Measurements from ENCODE around the gene WDFY1.
A peak's percentile ranks its signal among the peaks of the same experiment; 100 is the strongest.

The WDFY1 gene

DNA sequence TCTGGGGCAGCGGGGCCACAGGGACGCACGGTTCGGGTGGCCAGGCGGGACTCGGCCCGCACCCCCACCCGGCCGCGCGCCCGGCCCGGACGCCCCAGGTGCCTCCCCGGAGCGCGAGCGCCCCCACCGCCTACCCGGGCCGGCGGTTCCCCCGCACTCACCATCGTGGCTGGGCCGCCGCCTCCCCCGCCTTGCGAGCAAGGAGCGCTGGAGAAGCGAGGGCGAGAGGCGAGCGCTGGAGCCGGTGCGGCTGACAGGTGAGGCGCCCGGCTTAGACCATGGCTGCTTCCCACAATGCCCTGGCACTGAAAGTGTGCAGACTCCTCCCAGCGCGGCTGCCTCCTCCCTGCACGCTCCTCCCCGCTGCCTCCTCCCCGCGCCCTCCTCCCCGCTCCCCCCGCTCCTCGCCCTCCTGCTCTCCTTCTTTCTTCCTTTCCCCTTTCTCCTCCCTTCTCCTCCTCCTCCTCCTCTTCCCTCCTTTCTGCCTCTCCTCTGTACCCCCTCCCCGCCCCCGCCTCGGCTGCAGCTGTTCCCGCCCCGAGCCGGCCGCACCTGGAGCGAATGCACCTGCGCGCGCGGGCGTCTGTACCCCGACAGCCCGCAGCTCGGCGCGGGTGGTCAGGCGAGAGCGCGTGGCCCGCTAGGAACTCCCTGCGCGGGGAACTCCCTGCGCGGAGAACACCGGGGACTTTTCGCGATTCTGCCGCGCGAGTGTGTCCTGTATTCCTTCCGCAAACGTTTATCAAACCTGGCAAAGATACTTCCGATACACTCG is 107.7 kb downstream of the WDFY1 start, which contains the start of gene AP1S3:
TSS of gene AP1S3 (minus strand) at position 296 of the 775 bp plus-strand sequence. CDS start at position 164, 132 bp downstream.
- H3K9me3 Mint-ChIP-seq: no peaks in the 10 kb centered on the region
- peaks cover 5% of the 10 kb centered on the region for H3K4me1 Mint-ChIP-seq
- no peak for TF ChIP-seq CTCF (IDR thresholded peaks at IDR 0.05)
- H3K36me3 Mint-ChIP-seq (ENCODE audit: low read depth): no peaks in the 10 kb centered on the region
- DNase-seq: peak; percentile 75
- H3K27me3 Mint-ChIP-seq (ENCODE audit: low read depth, poor library complexity): peaks cover 50% of the 10 kb centered on the region
- H3K27ac Mint-ChIP-seq: no peak within 1 kb of the TSS
- H3K4me3 Mint-ChIP-seq: peak within 1 kb of the TSS; percentile 88

GRCh38 chr2:223835701-223836532 is 109.2 kb downstream of the WDFY1 start:
- H3K9me3 Mint-ChIP-seq: no peaks in the 10 kb centered on the region
- DNase-seq: no peak
- TF ChIP-seq CTCF (IDR thresholded peaks at IDR 0.05): no peak
- H3K4me3 Mint-ChIP-seq: peak overlapping the region; percentile 88
- H3K27me3 Mint-ChIP-seq (ENCODE audit: low read depth, poor library complexity): peaks cover 50% of the 10 kb centered on the region
- H3K27ac Mint-ChIP-seq: no peak overlapping the region
- H3K4me1 Mint-ChIP-seq: peaks cover 5% of the 10 kb centered on the region
- H3K36me3 Mint-ChIP-seq (ENCODE audit: low read depth): no peaks in the 10 kb centered on the region

GRCh38 chr2:223834431-223834830 is 110.7 kb downstream of the WDFY1 start:
- TF ChIP-seq CTCF (IDR thresholded peaks at IDR 0.05): no peak
- no peaks in the 10 kb centered on the region for H3K36me3 Mint-ChIP-seq (ENCODE audit: low read depth)
- H3K4me1 Mint-ChIP-seq: peaks cover 5% of the 10 kb centered on the region
- no peaks in the 10 kb centered on the region for H3K9me3 Mint-ChIP-seq
- H3K27me3 Mint-ChIP-seq (ENCODE audit: low read depth, poor library complexity): peaks cover 45% of the 10 kb centered on the region
- H3K4me3 Mint-ChIP-seq: no peak overlapping the region
- DNase-seq: no peak
- no peak overlapping the region for H3K27ac Mint-ChIP-seq

DNA sequence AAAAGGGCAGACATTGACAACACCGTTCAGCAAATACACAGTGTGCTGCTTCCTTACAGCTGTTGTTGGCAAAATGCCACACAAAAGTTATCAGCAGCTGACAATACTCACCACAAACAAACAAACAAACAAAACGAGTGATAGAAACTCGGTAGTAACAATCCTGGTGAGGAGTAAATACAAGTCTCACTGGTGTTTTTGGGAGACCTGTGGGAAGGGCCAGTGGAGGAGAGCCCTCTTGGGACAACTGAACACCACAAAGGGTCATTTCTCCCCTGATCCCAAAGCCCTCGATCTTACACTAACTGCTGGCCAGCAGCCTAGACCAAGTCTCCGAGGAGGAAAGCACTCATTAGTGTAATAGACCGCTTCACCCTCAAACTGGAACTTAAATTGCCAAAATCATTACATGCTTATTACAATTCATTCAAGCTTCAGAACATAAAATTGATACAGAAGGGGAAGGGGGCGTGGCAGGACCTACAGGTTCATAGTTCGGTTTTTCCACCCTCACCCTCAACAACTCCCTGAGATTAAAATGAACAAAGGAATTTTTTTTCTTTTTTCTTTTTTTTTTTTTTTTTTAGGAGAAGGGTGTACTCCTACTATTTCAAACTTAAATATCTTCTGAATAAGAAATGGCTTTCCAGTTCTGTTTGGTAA is 112.8 kb downstream of the WDFY1 start:
- DNase-seq: no peak
- TF ChIP-seq CTCF (IDR thresholded peaks at IDR 0.05): no peak
- no peaks in the 10 kb centered on the region for H3K9me3 Mint-ChIP-seq
- H3K4me1 Mint-ChIP-seq: peaks cover 5% of the 10 kb centered on the region
- H3K4me3 Mint-ChIP-seq: no peak overlapping the region
- H3K27ac Mint-ChIP-seq: no peak overlapping the region
- peaks cover 28% of the 10 kb centered on the region for H3K27me3 Mint-ChIP-seq (ENCODE audit: low read depth, poor library complexity)
- H3K36me3 Mint-ChIP-seq (ENCODE audit: low read depth): no peaks in the 10 kb centered on the region

DNA sequence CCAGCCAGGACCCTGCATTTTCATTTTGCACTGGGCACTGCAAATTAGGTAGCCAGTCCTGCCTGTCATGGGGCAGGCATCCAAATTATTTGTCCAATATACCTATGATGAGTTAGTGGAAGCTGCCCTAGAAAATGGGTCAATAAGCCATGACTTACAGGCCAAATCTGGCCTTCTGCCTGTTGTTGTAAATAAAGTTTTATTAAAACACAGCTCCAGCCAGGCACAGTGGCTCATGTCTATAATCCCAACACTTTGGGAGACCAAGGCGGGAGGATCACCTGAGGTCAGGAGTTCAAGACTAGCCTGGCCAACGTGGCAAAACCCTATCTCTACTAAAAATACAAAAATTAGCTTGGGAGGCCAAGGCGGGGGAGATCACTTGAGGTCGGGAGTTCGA is 116.0 kb downstream of the WDFY1 start:
- Mint-ChIP-seq H3K9me3 (peaks cover 4% of the 10 kb centered on the region), H3K4me3 (no peak overlapping the region), H3K27me3 (ENCODE audit: low read depth, poor library complexity) (peaks cover 4% of the 10 kb centered on the region), H3K4me1 (no peaks in the 10 kb centered on the region), H3K36me3 (ENCODE audit: low read depth) (no peaks in the 10 kb centered on the region), H3K27ac (no peak overlapping the region)
- no peak for DNase-seq
- TF ChIP-seq CTCF (IDR thresholded peaks at IDR 0.05): no peak

Data from nephron progenitor cell (in vitro differentiated cells).